Nephron progenitor cell (in vitro differentiated cells): ENCODE results near the gene CERS2.
A peak's percentile ranks its signal among the peaks of the same experiment; 100 is the strongest.

Experiments
- DNase-seq: peaks from one replicate; pipeline ENCODE4 v3.0.0; 2021
- H3K27ac Mint-ChIP-seq: 2 replicates; pipeline ENCODE4 v1.8.0; 2021; ENCODE audit warnings: mild to moderate bottlenecking, moderate library complexity, mixed read lengths
- H3K27me3 Mint-ChIP-seq: 2 replicates; pipeline ENCODE4 v1.8.0; 2021; ENCODE audit warnings: mild to moderate bottlenecking, low read depth, mixed read lengths; ENCODE audit not compliant: poor library complexity
- H3K36me3 Mint-ChIP-seq: 2 replicates; pipeline ENCODE4 v1.8.0; 2021; ENCODE audit warnings: low read depth, mixed read lengths
- H3K4me1 Mint-ChIP-seq: 2 replicates; pipeline ENCODE4 v1.8.0; 2021; ENCODE audit warnings: mixed read lengths
- H3K4me3 Mint-ChIP-seq: 2 replicates; pipeline ENCODE4 v1.8.0; 2021; ENCODE audit warnings: mild to moderate bottlenecking, moderate library complexity, mixed read lengths
- H3K9me3 Mint-ChIP-seq: 2 replicates; pipeline ENCODE4 v1.8.0; 2021; ENCODE audit warnings: mild to moderate bottlenecking, moderate library complexity, mixed read lengths
- TF ChIP-seq, protein P1 (sequence below): fragments of 200-600 bp; sonication (generic); IDR thresholded peaks from 2 replicates; pipeline ENCODE4 v1.5.0; 2021; ENCODE audit warnings: antibody characterized with exemption

CERS2 gene

DNA sequence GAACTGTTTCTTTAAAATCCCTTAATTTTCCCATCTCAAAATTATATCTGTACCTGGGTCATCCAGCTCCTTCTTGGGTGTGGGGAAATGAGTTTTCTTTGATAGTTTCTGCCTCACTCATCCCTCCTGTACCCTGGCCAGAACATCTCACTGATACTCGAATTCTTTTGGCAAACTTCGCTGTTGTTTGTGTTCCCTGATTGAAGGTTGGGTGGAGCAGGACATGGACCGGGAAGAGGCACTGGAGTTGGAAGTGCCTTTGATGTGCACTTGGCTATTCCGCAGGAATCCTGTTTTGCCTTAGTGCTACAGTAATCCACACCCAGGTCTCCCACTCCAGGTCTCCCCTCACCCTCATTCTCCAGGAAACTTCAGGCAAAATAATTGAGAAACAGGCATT, 20.8 kb upstream of the CERS2 start:
- Mint-ChIP-seq H3K27me3 (peaks cover 5% of the 10 kb centered on the region), H3K9me3 (no peaks in the 10 kb centered on the region), H3K36me3 (peaks cover 5% of the 10 kb centered on the region), H3K4me1 (peaks cover 12% of the 10 kb centered on the region), H3K4me3 (no peak overlapping the region), H3K27ac (no peak overlapping the region)
- DNase-seq = no peak
- TF ChIP-seq, protein P1, sequence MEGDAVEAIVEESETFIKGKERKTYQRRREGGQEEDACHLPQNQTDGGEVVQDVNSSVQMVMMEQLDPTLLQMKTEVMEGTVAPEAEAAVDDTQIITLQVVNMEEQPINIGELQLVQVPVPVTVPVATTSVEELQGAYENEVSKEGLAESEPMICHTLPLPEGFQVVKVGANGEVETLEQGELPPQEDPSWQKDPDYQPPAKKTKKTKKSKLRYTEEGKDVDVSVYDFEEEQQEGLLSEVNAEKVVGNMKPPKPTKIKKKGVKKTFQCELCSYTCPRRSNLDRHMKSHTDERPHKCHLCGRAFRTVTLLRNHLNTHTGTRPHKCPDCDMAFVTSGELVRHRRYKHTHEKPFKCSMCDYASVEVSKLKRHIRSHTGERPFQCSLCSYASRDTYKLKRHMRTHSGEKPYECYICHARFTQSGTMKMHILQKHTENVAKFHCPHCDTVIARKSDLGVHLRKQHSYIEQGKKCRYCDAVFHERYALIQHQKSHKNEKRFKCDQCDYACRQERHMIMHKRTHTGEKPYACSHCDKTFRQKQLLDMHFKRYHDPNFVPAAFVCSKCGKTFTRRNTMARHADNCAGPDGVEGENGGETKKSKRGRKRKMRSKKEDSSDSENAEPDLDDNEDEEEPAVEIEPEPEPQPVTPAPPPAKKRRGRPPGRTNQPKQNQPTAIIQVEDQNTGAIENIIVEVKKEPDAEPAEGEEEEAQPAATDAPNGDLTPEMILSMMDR = no peak

DNA sequence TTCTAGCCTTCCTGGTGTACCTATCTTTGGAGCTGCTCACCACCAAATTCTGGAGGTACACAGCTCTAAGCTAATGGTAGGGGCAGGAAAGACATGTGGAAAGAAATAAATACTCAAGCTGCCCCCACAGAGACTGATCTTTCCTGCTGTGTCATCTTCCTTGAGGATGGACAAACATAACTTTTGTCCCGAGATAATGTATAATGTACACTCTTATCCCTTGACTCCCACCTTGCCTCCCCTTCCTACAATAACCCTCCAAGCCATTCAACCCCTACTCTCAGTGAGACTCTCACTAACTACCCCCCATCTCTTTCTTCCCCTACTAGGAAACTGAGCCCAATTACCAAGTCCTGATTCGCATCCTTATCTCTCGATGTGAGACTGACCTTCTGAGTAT, 19.6 kb upstream of the CERS2 start:
- Mint-ChIP-seq H3K27ac (no peak overlapping the region), H3K27me3 (peaks cover 5% of the 10 kb centered on the region), H3K4me3 (no peak overlapping the region), H3K4me1 (peaks cover 12% of the 10 kb centered on the region), H3K36me3 (no peaks in the 10 kb centered on the region), H3K9me3 (no peaks in the 10 kb centered on the region)
- no peak for DNase-seq
- TF ChIP-seq, protein P1 = no peak

DNA sequence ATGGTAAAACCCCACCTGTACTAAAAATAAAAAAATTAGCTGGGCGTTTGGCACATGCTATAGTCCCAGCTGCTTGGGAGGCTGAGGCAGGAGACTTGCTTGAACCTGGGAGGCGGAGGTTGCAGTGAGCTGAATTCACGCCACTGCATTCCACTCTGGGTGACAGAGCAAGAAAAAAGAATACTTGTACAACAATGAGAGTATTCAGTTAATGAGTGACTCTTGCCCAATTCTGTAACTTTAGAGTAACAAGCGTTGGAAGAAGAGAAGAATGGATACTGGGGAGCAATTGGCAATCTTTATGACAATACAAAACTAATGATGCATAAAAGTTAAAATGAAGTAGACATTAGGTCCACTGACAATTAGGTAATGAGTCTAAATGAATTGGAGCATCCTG, 18.0 kb upstream of the CERS2 start:
- H3K9me3 Mint-ChIP-seq = no peaks in the 10 kb centered on the region

DNA sequence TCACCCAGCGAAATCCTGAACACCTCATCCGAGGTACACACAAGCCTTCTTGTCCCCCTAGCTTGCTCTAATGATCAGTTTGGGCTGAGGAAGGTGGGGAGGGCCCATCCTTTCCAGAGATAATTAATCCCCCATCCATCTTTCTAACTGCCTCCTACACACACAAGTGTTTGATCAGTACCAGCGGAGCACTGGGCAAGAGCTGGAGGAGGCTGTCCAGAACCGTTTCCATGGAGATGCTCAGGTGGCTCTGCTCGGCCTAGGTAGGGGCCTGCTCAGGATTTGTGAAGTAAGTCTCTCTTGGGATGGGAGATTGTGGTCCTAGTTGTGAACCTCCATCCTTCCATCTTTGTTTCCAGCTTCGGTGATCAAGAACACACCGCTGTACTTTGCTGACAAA, 13.3 kb upstream of the CERS2 start:
- Mint-ChIP-seq H3K9me3 (no peaks in the 10 kb centered on the region), H3K27ac (no peak overlapping the region), H3K4me3 (no peak overlapping the region), H3K4me1 (peaks cover 52% of the 10 kb centered on the region), H3K36me3 (no peaks in the 10 kb centered on the region), H3K27me3 (peaks cover 3% of the 10 kb centered on the region)
- no peak for DNase-seq
- TF ChIP-seq, protein P1 = no peak

More for the DNA sequence above, 18.0 kb upstream of the CERS2 start:
- Mint-ChIP-seq H3K27me3 (peaks cover 5% of the 10 kb centered on the region), H3K36me3 (no peaks in the 10 kb centered on the region), H3K27ac (no peak overlapping the region), H3K4me3 (no peak overlapping the region), H3K4me1 (peaks cover 25% of the 10 kb centered on the region)
- DNase-seq = no peak
- TF ChIP-seq, protein P1 = no peak

DNA sequence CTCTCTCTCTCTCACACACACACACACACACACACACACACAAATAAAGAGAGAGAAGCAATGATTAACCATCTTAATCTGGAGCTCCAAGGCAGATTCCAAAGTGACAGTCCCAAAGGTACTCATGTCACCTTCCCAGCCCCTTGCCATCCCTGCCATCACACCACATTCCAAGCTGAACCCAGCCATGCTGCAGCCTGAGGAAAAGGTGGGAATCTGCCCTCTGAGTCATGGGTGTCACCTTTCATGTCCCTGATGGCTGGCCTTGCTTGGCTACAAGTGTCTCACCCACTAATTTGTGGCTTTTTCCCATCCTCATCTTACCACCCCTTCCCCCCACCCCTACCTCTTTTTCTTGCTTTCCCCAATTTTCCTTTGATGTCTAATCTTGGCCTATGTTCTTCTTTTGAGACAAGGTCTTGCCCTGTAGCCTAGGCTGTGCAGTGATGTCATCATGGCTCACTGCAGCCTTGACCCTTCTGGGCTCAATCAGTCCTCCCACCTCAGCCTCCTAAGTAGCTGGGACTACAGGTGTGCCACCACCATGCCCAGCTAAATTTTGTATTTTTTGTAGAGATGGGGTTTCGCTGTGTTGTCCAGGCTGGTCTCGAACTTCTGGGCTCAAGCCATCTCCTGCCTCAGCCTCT, 10.7 kb upstream of the CERS2 start:
- Mint-ChIP-seq H3K4me1 (peaks cover 71% of the 10 kb centered on the region), H3K4me3 (no peak overlapping the region), H3K9me3 (no peaks in the 10 kb centered on the region), H3K27me3 (peaks cover 3% of the 10 kb centered on the region), H3K27ac (peak overlapping the region; percentile 61), H3K36me3 (no peaks in the 10 kb centered on the region)
- TF ChIP-seq, protein P1 = no peak
- DNase-seq = no peak
